Thyroid gland (tissue), 4 donors: ENCODE results near the gene PMFBP1.

Source experiments
- POLR2A ChIP-seq, 2 donors: fragments of 450-650 bp; IDR thresholded peaks; one replicate each; pipeline ENCODE4 v1.6.1; 2017; ENCODE audit warnings: antibody characterized with exemption in 2 of 2, mild to moderate bottlenecking in 2 of 2, moderate library complexity in 1 of 2
- TF ChIP-seq, protein P1 (sequence below), 6 experiments: fragments of 200-600 bp in 3 of 6; fragments of 450-650 bp in 3 of 6; sonication (generic) in 3 of 6; IDR thresholded peaks; one replicate each; pipeline ENCODE4 v1.5.1; 2016 to 2019; ENCODE audit warnings: antibody characterized with exemption in 6 of 6, mild to moderate bottlenecking in 2 of 6, inconsistent platforms in 1 of 6, moderate library complexity in 1 of 6

DNA sequence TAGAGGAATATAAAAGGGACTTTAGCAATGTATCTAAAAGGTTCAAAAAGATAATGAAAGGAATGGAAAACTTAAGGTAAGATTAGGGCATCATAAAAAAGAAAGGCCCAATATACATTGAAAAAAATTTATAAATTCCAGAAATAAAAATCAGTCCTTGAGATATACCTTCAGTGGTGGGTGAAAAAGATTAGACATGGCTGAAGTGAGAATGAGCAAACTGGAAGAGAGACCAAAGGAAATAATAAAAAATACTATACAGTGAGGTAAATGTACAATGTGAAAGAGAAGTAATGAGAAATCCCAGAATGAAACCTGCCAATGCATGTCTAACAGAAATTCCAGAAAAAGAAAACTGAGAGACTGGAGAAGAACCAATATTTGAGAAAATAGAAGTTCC is 42.9 kb upstream of the PMFBP1 start:
- no peak for TF ChIP-seq POLR2A (IDR thresholded peaks at IDR 0.05)
- TF ChIP-seq, protein P1, sequence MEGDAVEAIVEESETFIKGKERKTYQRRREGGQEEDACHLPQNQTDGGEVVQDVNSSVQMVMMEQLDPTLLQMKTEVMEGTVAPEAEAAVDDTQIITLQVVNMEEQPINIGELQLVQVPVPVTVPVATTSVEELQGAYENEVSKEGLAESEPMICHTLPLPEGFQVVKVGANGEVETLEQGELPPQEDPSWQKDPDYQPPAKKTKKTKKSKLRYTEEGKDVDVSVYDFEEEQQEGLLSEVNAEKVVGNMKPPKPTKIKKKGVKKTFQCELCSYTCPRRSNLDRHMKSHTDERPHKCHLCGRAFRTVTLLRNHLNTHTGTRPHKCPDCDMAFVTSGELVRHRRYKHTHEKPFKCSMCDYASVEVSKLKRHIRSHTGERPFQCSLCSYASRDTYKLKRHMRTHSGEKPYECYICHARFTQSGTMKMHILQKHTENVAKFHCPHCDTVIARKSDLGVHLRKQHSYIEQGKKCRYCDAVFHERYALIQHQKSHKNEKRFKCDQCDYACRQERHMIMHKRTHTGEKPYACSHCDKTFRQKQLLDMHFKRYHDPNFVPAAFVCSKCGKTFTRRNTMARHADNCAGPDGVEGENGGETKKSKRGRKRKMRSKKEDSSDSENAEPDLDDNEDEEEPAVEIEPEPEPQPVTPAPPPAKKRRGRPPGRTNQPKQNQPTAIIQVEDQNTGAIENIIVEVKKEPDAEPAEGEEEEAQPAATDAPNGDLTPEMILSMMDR (IDR thresholded peaks at IDR 0.05) = no peak
